K562 (cell line): ENCODE results near the gene SLA2. TPM values are rescaled to one million over a fixed set of nuclear protein-coding genes. Genes with fewer than 3 reads are reported as not detected.

Experiments
- ARID3A ChIP-seq: IDR thresholded peaks from 2 replicates; pipeline ENCODE4 v1.6.1; 2012; ENCODE audit warnings: low read depth, low read length, improper control_type of control experiment, borderline replicate concordance
- GATAD2B ChIP-seq: fragments of 450-650 bp; IDR thresholded peaks from 2 replicates; pipeline ENCODE4 v1.6.1; 2017; ENCODE audit warnings: mild to moderate bottlenecking, borderline replicate concordance
- LEF1 ChIP-seq: fragments of 450-650 bp; IDR thresholded peaks from 2 replicates; pipeline ENCODE4 v1.6.1; 2016; ENCODE audit warnings: mild to moderate bottlenecking
- MCM2 ChIP-seq: fragments of 450-650 bp; IDR thresholded peaks from 2 replicates; pipeline ENCODE4 v1.6.1; 2017; ENCODE audit warnings: low read depth, mild to moderate bottlenecking
- MEF2A ChIP-seq: IDR thresholded peaks from 2 replicates; pipeline ENCODE4 v1.6.1; 2011; ENCODE audit warnings: low read depth, mild to moderate bottlenecking, low read length, moderate library complexity; ENCODE audit not compliant: control insufficient read depth
- POLR2B ChIP-seq: fragments of 450-650 bp; IDR thresholded peaks from 2 replicates; pipeline ENCODE4 v1.6.1; 2018; ENCODE audit warnings: low read depth; ENCODE audit not compliant: partially characterized antibody
- PTTG1 ChIP-seq: fragments of 450-650 bp; IDR thresholded peaks from 2 replicates; pipeline ENCODE4 v1.6.1; 2016; ENCODE audit warnings: low read depth, mild to moderate bottlenecking, missing genetic modification characterization, missing compliant biosample characterization
- RBBP5 ChIP-seq: fragments of 200-600 bp; sonication (generic); IDR thresholded peaks from 2 replicates; pipeline ENCODE4 v1.6.1; 2012; ENCODE audit warnings: borderline replicate concordance, mild to moderate bottlenecking, low read length, control low read depth, inconsistent platforms; ENCODE audit not compliant: insufficient read depth, poor library complexity, severe bottlenecking
- SAP30 ChIP-seq: fragments of 200-600 bp; sonication (generic); IDR thresholded peaks from 2 replicates; pipeline ENCODE4 v1.6.1; 2012; ENCODE audit warnings: borderline replicate concordance, low read depth, mild to moderate bottlenecking, moderate library complexity, low read length, control low read depth, inconsistent platforms; ENCODE audit not compliant: insufficient read depth, poor library complexity, severe bottlenecking
- SMARCA5 ChIP-seq: fragments of 450-650 bp; IDR thresholded peaks from 2 replicates; pipeline ENCODE4 v1.6.1; 2016
- SMC3 ChIP-seq: conservative IDR thresholded peaks from 2 replicates; pipeline ENCODE4 v1.6.1; 2011; ENCODE audit warnings: low read depth, low read length, improper control_type of control experiment; ENCODE audit not compliant: insufficient read depth
- STAT5B ChIP-seq: fragments of 250-450 bp; sonication (Bioruptor Pico); IDR thresholded peaks from 2 replicates; pipeline ENCODE4 v1.8.0; 2021; ENCODE audit warnings: mild to moderate bottlenecking, inconsistent platforms
- STAT6 ChIP-seq: sonication (generic); formaldehyde crosslinking; IDR thresholded peaks from 2 replicates; pipeline ENCODE4 v1.8.1; 2023; ENCODE audit warnings: mild to moderate bottlenecking, missing genetic modification reagents
- TAF15 ChIP-seq: fragments of 200-400 bp; formaldehyde crosslinking; IDR thresholded peaks from 2 replicates; pipeline ENCODE4 v1.6.1; 2017; ENCODE audit warnings: mild to moderate bottlenecking, low read depth, low read length, moderate library complexity
- ZNF143 ChIP-seq: sonication (generic); formaldehyde crosslinking; IDR thresholded peaks from 2 replicates; pipeline ENCODE4 v1.9.0; 2022; ENCODE audit warnings: mild to moderate bottlenecking, missing genetic modification reagents
- ZNF175 ChIP-seq: fragments of 200-800 bp; sonication (Bioruptor generic); IDR thresholded peaks from 2 replicates; pipeline ENCODE4 v1.6.1; 2016; ENCODE audit warnings: low read depth, mild to moderate bottlenecking, missing genetic modification characterization, missing compliant biosample characterization
- ZNF184 ChIP-seq: sonication (generic); formaldehyde crosslinking; IDR thresholded peaks from 2 replicates; pipeline ENCODE4 v1.5.0; 2020; ENCODE audit warnings: missing genetic modification reagents
- ZNF253 ChIP-seq: fragments of 250-450 bp; sonication (Bioruptor Pico); conservative IDR thresholded peaks from 2 replicates; pipeline ENCODE4 v1.6.1; 2021; ENCODE audit warnings: mild to moderate bottlenecking
- ZNF324 ChIP-seq: fragments of 250-450 bp; sonication (Bioruptor Pico); IDR thresholded peaks from 2 replicates; pipeline ENCODE4 v1.4.0; 2020; ENCODE audit warnings: mild to moderate bottlenecking
- ZNF57 ChIP-seq: fragments of 450-650 bp; formaldehyde crosslinking; IDR thresholded peaks from 2 replicates; pipeline ENCODE4 v1.4.0; 2020; ENCODE audit warnings: mild to moderate bottlenecking, moderate library complexity
- polyA plus RNA-seq, 8 experiments: library from polyadenylated mRNA; depleted of rRNA in 4 of 8; stranded (reverse) in 5 of 8; unstranded in 3 of 8; fragments of >200 nt; fragmentation: Nextera tagmentation in 2 of 8; fragmentation: Illumina TruSeq in 1 of 8; extraction: Ambion mirVana in 2 of 8; extraction: Trizol in 1 of 8; gene quantifications; 2 replicates each; pipeline versions ENCODE4 v1.2.1 to v1.2.3, GENCODE V29; 2011 to 2014; ENCODE audit warnings: inconsistent platforms in 1 of 8, missing spikeins in 1 of 8
- total RNA-seq, 7 experiments: library from RNA; depleted of rRNA in 6 of 7; stranded (reverse); fragments of >200 nt in 6 of 7; fragmentation: Illumina TruSeq in 2 of 7; extraction: Trizol in 2 of 7; gene quantifications; 2 replicates each; pipeline versions ENCODE4 v1.2.1 to v1.2.3, GENCODE V29; 2011 to 2021; ENCODE audit warnings: low replicate concordance in 1 of 7
- TF ChIP-seq, protein P1 (sequence below): sonication (generic); formaldehyde crosslinking; IDR thresholded peaks from 2 replicates; pipeline ENCODE4 v1.8.1; 2022; ENCODE audit warnings: missing genetic modification reagents
- TF ChIP-seq, protein P2 (sequence below): fragments of 250-450 bp; sonication (Bioruptor Pico); IDR thresholded peaks from 2 replicates; pipeline ENCODE4 v1.4.0; 2020; ENCODE audit warnings: mild to moderate bottlenecking

SLA2 gene
- total and polyA plus RNA-seq, 9 of the 15 experiments (the other 6 are each of a cell fraction or from before 2014, with no cell fraction given) = 0.07 TPM; not detected in 7

GRCh38 chr20:36573103-36573797 is 72.7 kb downstream of the SLA2 start, which contains the start of gene TGIF2 (continued):
- no peak for TF ChIP-seq RBBP5
- no peak for TF ChIP-seq SMARCA5
- no peak for TF ChIP-seq LEF1
- no peak for TF ChIP-seq ZNF324
- peak; percentile 72; the same call in 1 of the 2 replicates for TF ChIP-seq GATAD2B
- TF ChIP-seq, protein P1, sequence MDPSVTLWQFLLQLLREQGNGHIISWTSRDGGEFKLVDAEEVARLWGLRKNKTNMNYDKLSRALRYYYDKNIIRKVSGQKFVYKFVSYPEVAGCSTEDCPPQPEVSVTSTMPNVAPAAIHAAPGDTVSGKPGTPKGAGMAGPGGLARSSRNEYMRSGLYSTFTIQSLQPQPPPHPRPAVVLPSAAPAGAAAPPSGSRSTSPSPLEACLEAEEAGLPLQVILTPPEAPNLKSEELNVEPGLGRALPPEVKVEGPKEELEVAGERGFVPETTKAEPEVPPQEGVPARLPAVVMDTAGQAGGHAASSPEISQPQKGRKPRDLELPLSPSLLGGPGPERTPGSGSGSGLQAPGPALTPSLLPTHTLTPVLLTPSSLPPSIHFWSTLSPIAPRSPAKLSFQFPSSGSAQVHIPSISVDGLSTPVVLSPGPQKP (CRISPR knock-in tag) = no peak
- no peak for TF ChIP-seq ZNF184 (CRISPR knock-in tag)
- TF ChIP-seq MCM2 = no peak
- TF ChIP-seq, protein P2, sequence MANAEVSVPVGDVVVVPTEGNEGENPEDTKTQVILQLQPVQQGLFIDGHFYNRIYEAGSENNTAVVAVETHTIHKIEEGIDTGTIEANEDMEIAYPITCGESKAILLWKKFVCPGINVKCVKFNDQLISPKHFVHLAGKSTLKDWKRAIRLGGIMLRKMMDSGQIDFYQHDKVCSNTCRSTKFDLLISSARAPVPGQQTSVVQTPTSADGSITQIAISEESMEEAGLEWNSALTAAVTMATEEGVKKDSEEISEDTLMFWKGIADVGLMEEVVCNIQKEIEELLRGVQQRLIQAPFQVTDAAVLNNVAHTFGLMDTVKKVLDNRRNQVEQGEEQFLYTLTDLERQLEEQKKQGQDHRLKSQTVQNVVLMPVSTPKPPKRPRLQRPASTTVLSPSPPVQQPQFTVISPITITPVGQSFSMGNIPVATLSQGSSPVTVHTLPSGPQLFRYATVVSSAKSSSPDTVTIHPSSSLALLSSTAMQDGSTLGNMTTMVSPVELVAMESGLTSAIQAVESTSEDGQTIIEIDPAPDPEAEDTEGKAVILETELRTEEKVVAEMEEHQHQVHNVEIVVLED = no peak
- TF ChIP-seq SAP30 = no peak
- no peak for TF ChIP-seq MEF2A
- TF ChIP-seq ZNF143 (CRISPR knock-in tag) = no peak
- TF ChIP-seq ARID3A = no peak
- TF ChIP-seq TAF15 = no peak
- no peak for TF ChIP-seq ZNF253 (CRISPR knock-in tag)
- no peak; the same call in 1 of the 2 replicates for TF ChIP-seq ZNF175
- TF ChIP-seq STAT6 (CRISPR knock-in tag) = no peak
- no peak for TF ChIP-seq SMC3
- TF ChIP-seq POLR2B = peak; percentile 42
- TF ChIP-seq STAT5B = no peak
- TF ChIP-seq PTTG1 (tag) = no peak
- no peak for TF ChIP-seq ZNF57 (CRISPR knock-in tag)
